Measurements from ENCODE around the gene C10orf67.

Gene C10orf67

DNA sequence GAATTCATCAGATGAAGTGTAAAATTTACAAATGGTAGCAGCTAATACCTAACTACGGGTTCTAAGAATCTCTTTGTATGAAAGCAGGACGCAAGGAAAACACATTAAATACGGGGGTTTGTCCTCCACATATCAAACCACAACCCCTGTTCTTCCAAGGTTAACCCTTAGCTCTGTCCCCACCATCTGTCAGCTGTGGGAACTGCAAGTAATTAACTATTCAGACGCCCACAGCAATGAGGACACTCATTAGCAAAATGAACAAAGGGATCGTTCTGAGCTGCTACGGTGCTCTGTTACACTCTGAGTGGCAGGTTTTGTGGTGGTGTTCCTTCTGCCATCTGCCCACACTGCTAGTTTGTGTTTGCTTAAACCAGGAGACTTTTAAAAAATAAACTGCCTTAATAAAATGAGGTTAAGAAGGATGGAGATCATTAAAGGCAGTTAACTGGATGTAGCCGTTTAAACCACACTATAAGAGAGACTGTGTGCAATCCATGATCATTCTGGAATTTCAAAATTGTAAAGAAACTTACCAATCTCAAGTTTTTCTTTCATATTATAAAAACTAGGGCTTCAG is 51.4 kb downstream of the C10orf67 start:
- Histone ChIP-seq H3K27ac (ENCODE audit: low read length) (no peak overlapping the region), H3K79me2 (ENCODE audit: low read length) (no peaks in the 10 kb centered on the region), H3K27me3 (ENCODE audit: low read depth, low read length) (peaks cover 10% of the 10 kb centered on the region), H3K9ac (ENCODE audit: low read length) (no peak overlapping the region), H3K4me3 (ENCODE audit: low read length) (peak overlapping the region; percentile 25; the same call in 1 of the 2 replicates), H3K9me3 (ENCODE audit: insufficient read depth, low read length) (no peaks in the 10 kb centered on the region), H3K4me2 (ENCODE audit: low read length) (peak overlapping the region; percentile 47), H4K20me1 (ENCODE audit: insufficient read depth, low read length) (no peaks in the 10 kb centered on the region), H2AFZ (ENCODE audit: low read depth, low read length) (no peak overlapping the region), H3K36me3 (replicated peaks; ENCODE audit: low read depth, low read length) (no peaks in the 10 kb centered on the region), H3K4me1 (ENCODE audit: low read length) (0 out of 2 replicates have a peak, but pooled peaks cover 2% of the 10 kb centered on the region)
- TF ChIP-seq, protein P1, sequence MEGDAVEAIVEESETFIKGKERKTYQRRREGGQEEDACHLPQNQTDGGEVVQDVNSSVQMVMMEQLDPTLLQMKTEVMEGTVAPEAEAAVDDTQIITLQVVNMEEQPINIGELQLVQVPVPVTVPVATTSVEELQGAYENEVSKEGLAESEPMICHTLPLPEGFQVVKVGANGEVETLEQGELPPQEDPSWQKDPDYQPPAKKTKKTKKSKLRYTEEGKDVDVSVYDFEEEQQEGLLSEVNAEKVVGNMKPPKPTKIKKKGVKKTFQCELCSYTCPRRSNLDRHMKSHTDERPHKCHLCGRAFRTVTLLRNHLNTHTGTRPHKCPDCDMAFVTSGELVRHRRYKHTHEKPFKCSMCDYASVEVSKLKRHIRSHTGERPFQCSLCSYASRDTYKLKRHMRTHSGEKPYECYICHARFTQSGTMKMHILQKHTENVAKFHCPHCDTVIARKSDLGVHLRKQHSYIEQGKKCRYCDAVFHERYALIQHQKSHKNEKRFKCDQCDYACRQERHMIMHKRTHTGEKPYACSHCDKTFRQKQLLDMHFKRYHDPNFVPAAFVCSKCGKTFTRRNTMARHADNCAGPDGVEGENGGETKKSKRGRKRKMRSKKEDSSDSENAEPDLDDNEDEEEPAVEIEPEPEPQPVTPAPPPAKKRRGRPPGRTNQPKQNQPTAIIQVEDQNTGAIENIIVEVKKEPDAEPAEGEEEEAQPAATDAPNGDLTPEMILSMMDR (IDR thresholded peaks at IDR 0.05; ENCODE audit: low read depth, low read length), result peak; percentile 61
- TF ChIP-seq EZH2phosphoT487 (IDR thresholded peaks at IDR 0.05; ENCODE audit: low read depth), result no peak

DNA sequence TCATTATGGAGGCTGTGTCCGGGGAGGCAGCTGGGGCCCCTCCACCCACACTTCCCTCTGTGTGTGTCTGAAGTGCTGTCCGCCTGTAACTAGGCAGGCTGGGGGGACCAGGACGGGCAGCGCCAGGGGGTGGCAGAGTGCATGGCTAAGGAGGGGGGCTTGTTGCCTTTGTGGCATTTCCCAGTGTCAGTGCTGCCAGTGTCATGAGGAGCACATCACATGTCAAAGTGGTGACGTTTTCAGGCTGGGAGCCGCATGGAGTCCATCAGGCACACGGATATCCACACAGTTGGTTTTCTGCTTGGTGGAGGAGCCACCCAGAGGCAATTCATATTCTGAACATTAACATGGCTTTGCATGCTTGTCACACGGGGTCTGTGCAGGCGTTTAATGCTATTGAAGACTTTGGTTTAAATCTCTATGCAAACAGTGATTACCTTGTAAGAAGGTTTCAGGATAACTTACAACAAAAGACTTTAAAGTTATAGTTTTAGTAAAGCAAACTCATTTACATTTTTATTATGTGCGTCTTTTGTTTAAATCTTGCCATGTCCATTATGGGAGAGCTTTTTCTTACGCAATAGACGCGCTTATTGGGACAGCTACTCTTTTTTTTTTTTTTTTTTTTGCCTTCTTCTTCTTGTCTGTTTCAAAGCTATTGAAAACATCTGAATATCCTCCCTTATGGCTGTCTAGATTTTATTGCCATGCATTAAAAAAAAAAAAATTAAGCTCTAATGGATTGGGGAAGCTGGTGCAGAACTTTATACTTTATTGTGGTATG is 52.9 kb downstream of the C10orf67 start:
- no peaks in the 10 kb centered on the region for H3K9me3 ChIP-seq (ENCODE audit: insufficient read depth, low read length)
- no peak overlapping the region for H3K4me3 ChIP-seq (ENCODE audit: low read length)
- no peak overlapping the region for H2AFZ ChIP-seq (ENCODE audit: low read depth, low read length)
- H3K9ac ChIP-seq (ENCODE audit: low read length), result no peak overlapping the region
- H3K27me3 ChIP-seq (ENCODE audit: low read depth, low read length), result peaks cover 10% of the 10 kb centered on the region
- 0 out of 2 replicates have a peak, but pooled peaks cover 2% of the 10 kb centered on the region for H3K4me1 ChIP-seq (ENCODE audit: low read length)
- H4K20me1 ChIP-seq (ENCODE audit: insufficient read depth, low read length), result no peaks in the 10 kb centered on the region
- H3K4me2 ChIP-seq (ENCODE audit: low read length), result no peak overlapping the region
- H3K27ac ChIP-seq (ENCODE audit: low read length), result no peak overlapping the region
- no peaks in the 10 kb centered on the region for H3K36me3 ChIP-seq (replicated peaks; ENCODE audit: low read depth, low read length)
- no peak for TF ChIP-seq EZH2phosphoT487 (IDR thresholded peaks at IDR 0.05; ENCODE audit: low read depth)
- TF ChIP-seq, protein P1 (IDR thresholded peaks at IDR 0.05; ENCODE audit: low read depth, low read length), result no peak
- no peaks in the 10 kb centered on the region for H3K79me2 ChIP-seq (ENCODE audit: low read length)

DNA sequence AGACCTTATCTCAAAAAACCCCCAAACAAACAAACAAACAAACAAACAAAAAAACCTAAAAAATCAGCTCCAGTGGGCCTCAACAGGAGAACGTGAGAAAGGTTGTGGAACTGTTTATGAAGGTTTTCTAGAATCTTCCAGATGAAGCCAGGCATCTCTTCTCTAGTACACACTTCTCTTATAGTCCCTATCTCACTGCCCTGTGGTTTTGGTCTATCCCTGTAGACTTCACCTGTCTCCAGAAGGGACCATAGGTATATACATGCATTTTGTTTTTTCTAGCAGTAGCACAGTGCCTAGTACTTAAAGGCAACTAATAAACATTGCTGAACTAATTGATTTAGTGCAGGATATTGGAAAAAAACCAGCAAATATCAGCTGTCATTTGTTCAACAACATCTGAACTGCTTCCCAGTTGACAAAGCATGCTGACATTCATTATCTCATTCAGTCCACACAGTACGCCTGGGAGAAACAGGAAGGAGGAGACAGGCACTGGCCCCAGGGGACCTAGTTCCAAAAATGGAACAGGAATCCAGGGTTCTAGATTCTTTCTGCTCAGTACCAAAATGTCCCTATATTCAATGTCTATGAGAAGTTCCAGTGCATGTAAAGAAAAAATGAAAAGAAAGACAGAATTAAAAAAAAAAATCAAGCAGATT is 59.8 kb downstream of the C10orf67 start:
- Histone ChIP-seq H3K79me2 (ENCODE audit: low read length) (no peaks in the 10 kb centered on the region), H3K4me1 (ENCODE audit: low read length) (no peaks in the 10 kb centered on the region), H3K36me3 (replicated peaks; ENCODE audit: low read depth, low read length) (no peaks in the 10 kb centered on the region), H3K9ac (ENCODE audit: low read length) (no peak overlapping the region), H3K27me3 (ENCODE audit: low read depth, low read length) (no peaks in the 10 kb centered on the region), H3K9me3 (ENCODE audit: insufficient read depth, low read length) (no peaks in the 10 kb centered on the region), H3K4me3 (ENCODE audit: low read length) (no peak overlapping the region), H2AFZ (ENCODE audit: low read depth, low read length) (no peak overlapping the region), H3K4me2 (ENCODE audit: low read length) (no peak overlapping the region), H3K27ac (ENCODE audit: low read length) (no peak overlapping the region), H4K20me1 (ENCODE audit: insufficient read depth, low read length) (no peaks in the 10 kb centered on the region)
- TF ChIP-seq, protein P1 (IDR thresholded peaks at IDR 0.05; ENCODE audit: low read depth, low read length), result no peak
- no peak for TF ChIP-seq EZH2phosphoT487 (IDR thresholded peaks at IDR 0.05; ENCODE audit: low read depth)

DNA sequence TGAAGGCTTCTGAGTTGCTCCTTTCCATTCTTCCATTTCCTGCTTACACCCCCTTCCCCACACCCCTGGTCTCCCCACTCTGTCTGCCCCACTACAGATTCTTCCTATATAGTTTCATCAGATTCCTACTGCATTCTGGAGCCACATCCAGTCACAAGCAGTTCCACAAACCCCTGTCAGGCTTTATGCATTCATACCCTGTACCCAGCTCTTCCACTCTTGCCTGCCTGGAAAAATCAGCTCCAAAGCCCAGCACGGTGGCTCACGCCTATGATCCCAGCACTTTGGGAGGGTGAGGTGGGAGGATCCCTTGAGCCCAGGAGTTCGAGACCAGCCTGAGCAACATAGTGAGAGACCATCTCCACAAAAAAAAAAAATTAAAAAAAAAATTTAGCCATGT is 60.4 kb downstream of the C10orf67 start:
- no peak overlapping the region for H3K4me2 ChIP-seq (ENCODE audit: low read length)
- no peak overlapping the region for H2AFZ ChIP-seq (ENCODE audit: low read depth, low read length)

More for the DNA sequence above, 60.4 kb downstream of the C10orf67 start:
- Histone ChIP-seq H3K9me3 (ENCODE audit: insufficient read depth, low read length) (no peaks in the 10 kb centered on the region), H4K20me1 (ENCODE audit: insufficient read depth, low read length) (no peaks in the 10 kb centered on the region), H3K36me3 (replicated peaks; ENCODE audit: low read depth, low read length) (no peaks in the 10 kb centered on the region), H3K4me3 (ENCODE audit: low read length) (no peak overlapping the region), H3K27me3 (ENCODE audit: low read depth, low read length) (no peaks in the 10 kb centered on the region), H3K79me2 (ENCODE audit: low read length) (no peaks in the 10 kb centered on the region), H3K4me1 (ENCODE audit: low read length) (no peaks in the 10 kb centered on the region), H3K27ac (ENCODE audit: low read length) (no peak overlapping the region), H3K9ac (ENCODE audit: low read length) (no peak overlapping the region)
- TF ChIP-seq EZH2phosphoT487 (IDR thresholded peaks at IDR 0.05; ENCODE audit: low read depth), result no peak
- TF ChIP-seq, protein P1 (IDR thresholded peaks at IDR 0.05; ENCODE audit: low read depth, low read length), result no peak
